K562 (cell line): Measurements from ENCODE around the gene SCYGR8. TPM values are rescaled to one million over a fixed set of nuclear protein-coding genes. Genes with fewer than 3 reads are reported as not detected.

ENCODE experiments used
- RB1 ChIP-seq: fragments of 450-650 bp; IDR thresholded peaks from 2 replicates; pipeline ENCODE4 v1.6.1; 2017; ENCODE audit warnings: low read depth, mild to moderate bottlenecking
- ZNF165 ChIP-seq: fragments of 250-450 bp; sonication (Bioruptor Pico); IDR thresholded peaks from 2 replicates; pipeline ENCODE4 v1.4.0; 2020; ENCODE audit warnings: borderline replicate concordance
- polyA plus RNA-seq, 8 experiments: library from polyadenylated mRNA; depleted of rRNA in 4 of 8; stranded (reverse) in 5 of 8; unstranded in 3 of 8; fragments of >200 nt; fragmentation: Nextera tagmentation in 2 of 8; fragmentation: Illumina TruSeq in 1 of 8; extraction: Ambion mirVana in 2 of 8; extraction: Trizol in 1 of 8; gene quantifications; 2 replicates each; pipeline versions ENCODE4 v1.2.1 to v1.2.3, GENCODE V29; 2011 to 2014; ENCODE audit warnings: inconsistent platforms in 1 of 8, missing spikeins in 1 of 8
- total RNA-seq, 7 experiments: library from RNA; depleted of rRNA in 6 of 7; stranded (reverse); fragments of >200 nt in 6 of 7; fragmentation: Illumina TruSeq in 2 of 7; extraction: Trizol in 2 of 7; gene quantifications; 2 replicates each; pipeline versions ENCODE4 v1.2.1 to v1.2.3, GENCODE V29; 2011 to 2021; ENCODE audit warnings: low replicate concordance in 1 of 7
- TF ChIP-seq, protein P1 (sequence below), 2 experiments: fragments of 450-650 bp; IDR thresholded peaks; 2 replicates each; pipeline ENCODE4 v1.6.1; 2018; ENCODE audit warnings: mild to moderate bottlenecking in 2 of 2, low read depth in 1 of 2; ENCODE audit not compliant: partially characterized antibody in 2 of 2
- TF ChIP-seq, protein P2 (sequence below): fragments of 450-650 bp; formaldehyde crosslinking; IDR thresholded peaks from 2 replicates; pipeline ENCODE4 v1.4.0; 2020; ENCODE audit warnings: mild to moderate bottlenecking, moderate library complexity
- TF ChIP-seq, protein P3 (sequence below): sonication (generic); formaldehyde crosslinking; IDR thresholded peaks from 2 replicates; pipeline ENCODE4 v1.8.0; 2022; ENCODE audit warnings: missing genetic modification reagents, mild to moderate bottlenecking, moderate library complexity, borderline replicate concordance
- TF ChIP-seq, protein P4 (sequence below), 2 experiments: fragments of 450-650 bp; formaldehyde crosslinking in 1 of 2; IDR thresholded peaks; 2 replicates each; pipeline versions ENCODE4 v1.4.0 to v1.6.1; 2014 to 2020; ENCODE audit warnings: mild to moderate bottlenecking in 2 of 2, borderline replicate concordance in 1 of 2, low read depth in 1 of 2

Gene SCYGR8
- total and polyA plus RNA-seq, 9 of the 15 experiments (the other 6 are each of a cell fraction or from before 2014, with no cell fraction given): not detected

DNA sequence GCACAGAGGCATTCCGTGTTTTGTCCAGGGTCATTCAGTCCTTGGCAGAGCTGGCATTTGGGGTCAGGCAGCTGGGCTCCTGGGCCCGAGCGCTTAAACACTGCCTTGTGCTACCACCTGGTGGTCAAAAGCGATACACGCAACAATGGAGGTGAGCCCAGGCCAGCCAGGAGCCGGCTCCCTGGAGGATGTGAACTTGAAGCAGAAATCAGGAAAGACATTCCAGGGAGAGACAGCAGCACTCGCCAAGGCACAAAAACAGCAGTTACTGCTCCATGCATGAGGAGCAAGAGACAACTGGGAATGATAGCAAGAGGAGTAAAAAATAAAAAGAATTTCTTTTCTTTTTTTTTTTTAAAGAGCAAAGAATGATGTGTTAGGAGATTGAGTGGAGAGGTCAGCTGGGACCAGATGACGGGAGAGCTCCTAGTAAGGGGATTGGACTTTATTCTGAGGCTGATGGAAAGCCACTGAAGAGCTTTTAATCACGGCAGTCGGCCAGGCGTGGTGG is 20.7 kb downstream of the SCYGR8 start (continued):
- TF ChIP-seq, protein P1, sequence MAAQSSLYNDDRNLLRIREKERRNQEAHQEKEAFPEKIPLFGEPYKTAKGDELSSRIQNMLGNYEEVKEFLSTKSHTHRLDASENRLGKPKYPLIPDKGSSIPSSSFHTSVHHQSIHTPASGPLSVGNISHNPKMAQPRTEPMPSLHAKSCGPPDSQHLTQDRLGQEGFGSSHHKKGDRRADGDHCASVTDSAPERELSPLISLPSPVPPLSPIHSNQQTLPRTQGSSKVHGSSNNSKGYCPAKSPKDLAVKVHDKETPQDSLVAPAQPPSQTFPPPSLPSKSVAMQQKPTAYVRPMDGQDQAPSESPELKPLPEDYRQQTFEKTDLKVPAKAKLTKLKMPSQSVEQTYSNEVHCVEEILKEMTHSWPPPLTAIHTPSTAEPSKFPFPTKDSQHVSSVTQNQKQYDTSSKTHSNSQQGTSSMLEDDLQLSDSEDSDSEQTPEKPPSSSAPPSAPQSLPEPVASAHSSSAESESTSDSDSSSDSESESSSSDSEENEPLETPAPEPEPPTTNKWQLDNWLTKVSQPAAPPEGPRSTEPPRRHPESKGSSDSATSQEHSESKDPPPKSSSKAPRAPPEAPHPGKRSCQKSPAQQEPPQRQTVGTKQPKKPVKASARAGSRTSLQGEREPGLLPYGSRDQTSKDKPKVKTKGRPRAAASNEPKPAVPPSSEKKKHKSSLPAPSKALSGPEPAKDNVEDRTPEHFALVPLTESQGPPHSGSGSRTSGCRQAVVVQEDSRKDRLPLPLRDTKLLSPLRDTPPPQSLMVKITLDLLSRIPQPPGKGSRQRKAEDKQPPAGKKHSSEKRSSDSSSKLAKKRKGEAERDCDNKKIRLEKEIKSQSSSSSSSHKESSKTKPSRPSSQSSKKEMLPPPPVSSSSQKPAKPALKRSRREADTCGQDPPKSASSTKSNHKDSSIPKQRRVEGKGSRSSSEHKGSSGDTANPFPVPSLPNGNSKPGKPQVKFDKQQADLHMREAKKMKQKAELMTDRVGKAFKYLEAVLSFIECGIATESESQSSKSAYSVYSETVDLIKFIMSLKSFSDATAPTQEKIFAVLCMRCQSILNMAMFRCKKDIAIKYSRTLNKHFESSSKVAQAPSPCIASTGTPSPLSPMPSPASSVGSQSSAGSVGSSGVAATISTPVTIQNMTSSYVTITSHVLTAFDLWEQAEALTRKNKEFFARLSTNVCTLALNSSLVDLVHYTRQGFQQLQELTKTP (IDR thresholded peaks at IDR 0.05; ENCODE audit: low read depth in 1 of 2, partially characterized antibody in 2 of 2): no peak
- no peak for TF ChIP-seq RB1
- TF ChIP-seq, protein P2, sequence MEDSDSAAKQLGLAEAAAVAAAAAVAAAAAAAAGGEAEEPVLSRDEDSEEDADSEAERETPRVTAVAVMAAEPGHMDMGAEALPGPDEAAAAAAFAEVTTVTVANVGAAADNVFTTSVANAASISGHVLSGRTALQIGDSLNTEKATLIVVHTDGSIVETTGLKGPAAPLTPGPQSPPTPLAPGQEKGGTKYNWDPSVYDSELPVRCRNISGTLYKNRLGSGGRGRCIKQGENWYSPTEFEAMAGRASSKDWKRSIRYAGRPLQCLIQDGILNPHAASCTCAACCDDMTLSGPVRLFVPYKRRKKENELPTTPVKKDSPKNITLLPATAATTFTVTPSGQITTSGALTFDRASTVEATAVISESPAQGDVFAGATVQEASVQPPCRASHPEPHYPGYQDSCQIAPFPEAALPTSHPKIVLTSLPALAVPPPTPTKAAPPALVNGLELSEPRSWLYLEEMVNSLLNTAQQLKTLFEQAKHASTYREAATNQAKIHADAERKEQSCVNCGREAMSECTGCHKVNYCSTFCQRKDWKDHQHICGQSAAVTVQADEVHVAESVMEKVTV: peak; percentile 64
- TF ChIP-seq, protein P3, sequence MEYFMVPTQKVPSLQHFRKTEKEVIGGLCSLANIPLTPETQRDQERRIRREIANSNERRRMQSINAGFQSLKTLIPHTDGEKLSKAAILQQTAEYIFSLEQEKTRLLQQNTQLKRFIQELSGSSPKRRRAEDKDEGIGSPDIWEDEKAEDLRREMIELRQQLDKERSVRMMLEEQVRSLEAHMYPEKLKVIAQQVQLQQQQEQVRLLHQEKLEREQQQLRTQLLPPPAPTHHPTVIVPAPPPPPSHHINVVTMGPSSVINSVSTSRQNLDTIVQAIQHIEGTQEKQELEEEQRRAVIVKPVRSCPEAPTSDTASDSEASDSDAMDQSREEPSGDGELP (CRISPR knock-in tag): 0 out of 2 replicates have a peak, but pooled peaks have one; percentile 27
- no peak for TF ChIP-seq ZNF165 (CRISPR knock-in tag)
- TF ChIP-seq, protein P4, sequence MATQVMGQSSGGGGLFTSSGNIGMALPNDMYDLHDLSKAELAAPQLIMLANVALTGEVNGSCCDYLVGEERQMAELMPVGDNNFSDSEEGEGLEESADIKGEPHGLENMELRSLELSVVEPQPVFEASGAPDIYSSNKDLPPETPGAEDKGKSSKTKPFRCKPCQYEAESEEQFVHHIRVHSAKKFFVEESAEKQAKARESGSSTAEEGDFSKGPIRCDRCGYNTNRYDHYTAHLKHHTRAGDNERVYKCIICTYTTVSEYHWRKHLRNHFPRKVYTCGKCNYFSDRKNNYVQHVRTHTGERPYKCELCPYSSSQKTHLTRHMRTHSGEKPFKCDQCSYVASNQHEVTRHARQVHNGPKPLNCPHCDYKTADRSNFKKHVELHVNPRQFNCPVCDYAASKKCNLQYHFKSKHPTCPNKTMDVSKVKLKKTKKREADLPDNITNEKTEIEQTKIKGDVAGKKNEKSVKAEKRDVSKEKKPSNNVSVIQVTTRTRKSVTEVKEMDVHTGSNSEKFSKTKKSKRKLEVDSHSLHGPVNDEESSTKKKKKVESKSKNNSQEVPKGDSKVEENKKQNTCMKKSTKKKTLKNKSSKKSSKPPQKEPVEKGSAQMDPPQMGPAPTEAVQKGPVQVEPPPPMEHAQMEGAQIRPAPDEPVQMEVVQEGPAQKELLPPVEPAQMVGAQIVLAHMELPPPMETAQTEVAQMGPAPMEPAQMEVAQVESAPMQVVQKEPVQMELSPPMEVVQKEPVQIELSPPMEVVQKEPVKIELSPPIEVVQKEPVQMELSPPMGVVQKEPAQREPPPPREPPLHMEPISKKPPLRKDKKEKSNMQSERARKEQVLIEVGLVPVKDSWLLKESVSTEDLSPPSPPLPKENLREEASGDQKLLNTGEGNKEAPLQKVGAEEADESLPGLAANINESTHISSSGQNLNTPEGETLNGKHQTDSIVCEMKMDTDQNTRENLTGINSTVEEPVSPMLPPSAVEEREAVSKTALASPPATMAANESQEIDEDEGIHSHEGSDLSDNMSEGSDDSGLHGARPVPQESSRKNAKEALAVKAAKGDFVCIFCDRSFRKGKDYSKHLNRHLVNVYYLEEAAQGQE (IDR thresholded peaks at IDR 0.05; ENCODE audit: borderline replicate concordance): peak; percentile 70; the same call in 1 of the 2 replicates
- TF ChIP-seq, protein P4 (CRISPR knock-in tag; IDR thresholded peaks at IDR 0.05; ENCODE audit: low read depth): no peak
